MM.1S (cell line): ENCODE results near the gene ERC2.

Experiments used
- DNase-seq: peaks from one replicate; pipeline ENCODE4 v3.0.0-alpha.2; 2015
- H2AFZ ChIP-seq: fragments of 300-600 bp; sonication (generic); 2 replicates; pipeline ENCODE4 v1.6.0; 2016; ENCODE audit warnings: antibody characterized with exemption, low read length
- H3F3A ChIP-seq: fragments of 300-600 bp; sonication (generic); 2 replicates; pipeline ENCODE4 v1.6.1; 2016; ENCODE audit warnings: mild to moderate bottlenecking, antibody characterized with exemption, low read length, moderate library complexity, mixed read lengths; ENCODE audit not compliant: insufficient read depth
- H3K27ac ChIP-seq: fragments of 300-600 bp; sonication (generic); 2 replicates; pipeline ENCODE4 v1.5.1; 2016; ENCODE audit warnings: mild to moderate bottlenecking, low read length
- H3K27me3 ChIP-seq: fragments of 300-600 bp; sonication (generic); replicated peaks from 2 replicates; pipeline ENCODE4 v1.6.0; 2016; ENCODE audit warnings: low read length; ENCODE audit not compliant: insufficient read depth
- H3K36me3 ChIP-seq: fragments of 300-600 bp; sonication (generic); replicated peaks from 2 replicates; pipeline ENCODE4 v1.6.1; 2016; ENCODE audit warnings: mild to moderate bottlenecking, low read length, mixed read lengths; ENCODE audit not compliant: insufficient read depth
- H3K4me1 ChIP-seq: fragments of 300-600 bp; sonication (generic); 2 replicates; pipeline ENCODE4 v1.6.1; 2016; ENCODE audit warnings: low read length, mixed read lengths
- H3K4me2 ChIP-seq: fragments of 300-600 bp; sonication (generic); 2 replicates; pipeline ENCODE4 v1.6.0; 2016; ENCODE audit warnings: low read depth, low read length
- H3K4me3 ChIP-seq: fragments of 300-600 bp; sonication (generic); 2 replicates; pipeline ENCODE4 v1.5.1; 2016; ENCODE audit warnings: low read length, mixed read lengths
- H3K79me2 ChIP-seq: fragments of 300-600 bp; sonication (generic); 2 replicates; pipeline ENCODE4 v1.6.1; 2016; ENCODE audit warnings: mixed run types, low read length, mixed read lengths
- H3K9ac ChIP-seq: fragments of 300-600 bp; sonication (generic); 2 replicates; pipeline ENCODE4 v1.6.1; 2016; ENCODE audit warnings: low read length, mixed read lengths
- H3K9me2 ChIP-seq: fragments of 300-600 bp; sonication (generic); replicated peaks from 2 replicates; pipeline ENCODE4 v1.6.1; 2016; ENCODE audit warnings: mild to moderate bottlenecking, low read length, mixed read lengths; ENCODE audit not compliant: insufficient read depth
- H3K9me3 ChIP-seq: fragments of 300-600 bp; sonication (generic); replicated peaks from 2 replicates; pipeline ENCODE4 v1.6.1; 2016; ENCODE audit warnings: mild to moderate bottlenecking, low read length, mixed read lengths; ENCODE audit not compliant: insufficient read depth
- H4K20me1 ChIP-seq: fragments of 300-600 bp; sonication (generic); 2 replicates; pipeline ENCODE4 v1.6.1; 2016; ENCODE audit warnings: mild to moderate bottlenecking, low read length, moderate library complexity, mixed read lengths; ENCODE audit not compliant: insufficient read depth
- CTCF ChIP-seq: fragments of 300-600 bp; sonication (generic); IDR thresholded peaks from 2 replicates; pipeline ENCODE4 v1.5.1; 2016; ENCODE audit warnings: antibody characterized with exemption, low read length, mixed read lengths
- EZH2 ChIP-seq: fragments of 300-600 bp; sonication (generic); optimal IDR thresholded peaks from 2 replicates; pipeline ENCODE3; 2017; ENCODE audit warnings: low read depth, mild to moderate bottlenecking, antibody characterized with exemption, low read length, mixed read lengths
- EZH2phosphoT487 ChIP-seq: fragments of 300-600 bp; sonication (generic); IDR thresholded peaks from 2 replicates; pipeline ENCODE4 v1.6.1; 2018; ENCODE audit warnings: antibody characterized with exemption, low read length

ERC2 gene

GRCh38 chr3:55482496-55483195 lies 985.6 kb downstream of the ERC2 start:
- H3K9me2 ChIP-seq, result no peaks in the 10 kb centered on the region
- H3K36me3 ChIP-seq, result no peaks in the 10 kb centered on the region
- no peak overlapping the region for H2AFZ ChIP-seq
- H4K20me1 ChIP-seq, result no peaks in the 10 kb centered on the region
- DNase-seq, result no peak
- no peaks in the 10 kb centered on the region for H3K79me2 ChIP-seq
- H3K9me3 ChIP-seq, result no peaks in the 10 kb centered on the region
- H3F3A ChIP-seq, result no peaks in the 10 kb centered on the region; the same call in 1 of the 2 replicates
- H3K4me2 ChIP-seq, result no peak overlapping the region
- no peak overlapping the region for H3K4me3 ChIP-seq
- no peaks in the 10 kb centered on the region for H3K27me3 ChIP-seq
- H3K27ac ChIP-seq, result no peak overlapping the region
- no peak for TF ChIP-seq CTCF
- no peak for TF ChIP-seq EZH2
- no peak for TF ChIP-seq EZH2phosphoT487
- no peaks in the 10 kb centered on the region for H3K4me1 ChIP-seq
- no peak overlapping the region for H3K9ac ChIP-seq

- H3F3A ChIP-seq, result no peaks in the 10 kb centered on the region; the same call in 1 of the 2 replicates
- H3K27me3 ChIP-seq, result no peaks in the 10 kb centered on the region
- no peaks in the 10 kb centered on the region for H3K9me2 ChIP-seq
- H3K4me1 ChIP-seq, result no peaks in the 10 kb centered on the region
- H3K4me2 ChIP-seq, result no peak overlapping the region
- no peaks in the 10 kb centered on the region for H3K36me3 ChIP-seq
- H4K20me1 ChIP-seq, result no peaks in the 10 kb centered on the region
- H3K79me2 ChIP-seq, result no peaks in the 10 kb centered on the region
- no peak for DNase-seq
- no peak overlapping the region for H3K27ac ChIP-seq
- H2AFZ ChIP-seq, result no peak overlapping the region
- no peaks in the 10 kb centered on the region for H3K9me3 ChIP-seq
- TF ChIP-seq EZH2 (no peak), EZH2phosphoT487 (no peak), CTCF (no peak)
- H3K9ac ChIP-seq, result no peak overlapping the region
- no peak overlapping the region for H3K4me3 ChIP-seq
Measured at GRCh38 chr3:55481744-55482495, 986.3 kb downstream of the ERC2 start.

DNA sequence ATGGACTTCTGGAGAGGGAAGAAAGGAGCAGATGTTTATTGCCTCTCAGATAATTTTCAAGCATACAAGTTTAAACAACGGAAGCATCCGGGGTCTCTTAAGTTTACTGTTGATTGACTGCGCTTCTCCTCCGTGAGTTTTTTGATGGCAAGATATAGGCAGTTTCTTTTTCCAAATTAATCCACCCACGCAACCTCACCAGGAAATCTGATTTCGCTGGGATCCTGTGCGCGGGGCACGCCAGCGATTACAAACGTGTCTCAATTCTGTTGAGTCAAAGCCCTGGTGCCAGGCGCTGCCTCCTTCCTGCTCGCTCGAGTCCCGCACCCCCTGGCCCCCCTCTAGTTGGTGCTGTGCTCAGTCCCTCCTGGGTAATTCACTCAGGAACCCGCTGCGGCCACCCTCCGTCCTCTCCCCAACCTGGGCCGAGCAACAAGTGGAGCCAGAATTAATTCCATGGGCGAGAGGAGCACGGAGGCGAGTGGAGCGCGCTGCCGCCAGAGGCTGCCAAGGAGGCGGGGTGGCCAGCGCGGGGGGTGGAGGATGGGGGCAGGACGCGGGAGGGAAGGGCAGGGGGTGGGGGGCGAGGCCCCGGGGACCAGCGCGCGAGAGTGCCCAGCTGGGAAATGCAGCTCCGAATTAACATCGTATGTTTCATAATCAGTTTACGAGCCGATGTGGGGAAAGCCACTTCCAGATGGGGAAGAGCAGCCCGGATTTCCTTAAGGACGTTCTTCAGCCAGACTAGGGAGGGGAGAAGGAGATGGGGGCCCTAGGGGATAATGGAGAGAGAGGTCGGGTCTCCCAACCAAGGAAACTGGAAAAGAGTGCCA lies 987.1 kb downstream of the ERC2 start:
- H3F3A ChIP-seq, result no peaks in the 10 kb centered on the region; the same call in 1 of the 2 replicates
- no peaks in the 10 kb centered on the region for H3K4me1 ChIP-seq
- H3K36me3 ChIP-seq, result no peaks in the 10 kb centered on the region
- H4K20me1 ChIP-seq, result no peaks in the 10 kb centered on the region
- DNase-seq, result no peak
- no peaks in the 10 kb centered on the region for H3K9me3 ChIP-seq
- no peak overlapping the region for H3K4me3 ChIP-seq
- no peaks in the 10 kb centered on the region for H3K9me2 ChIP-seq
- no peak overlapping the region for H3K4me2 ChIP-seq
- H3K79me2 ChIP-seq, result no peaks in the 10 kb centered on the region
- no peak overlapping the region for H2AFZ ChIP-seq
- TF ChIP-seq EZH2 (no peak), EZH2phosphoT487 (no peak), CTCF (no peak)
- H3K27ac ChIP-seq, result no peak overlapping the region
- H3K9ac ChIP-seq, result no peak overlapping the region
- no peaks in the 10 kb centered on the region for H3K27me3 ChIP-seq
